Measurements from ENCODE around the gene CASTOR2.
"Not testable (repeated sequence)": the region's sequence is repeated elsewhere in the genome, so short reads cannot be mapped to it uniquely, and the experiment has no call there.

The CASTOR2 gene

DNA sequence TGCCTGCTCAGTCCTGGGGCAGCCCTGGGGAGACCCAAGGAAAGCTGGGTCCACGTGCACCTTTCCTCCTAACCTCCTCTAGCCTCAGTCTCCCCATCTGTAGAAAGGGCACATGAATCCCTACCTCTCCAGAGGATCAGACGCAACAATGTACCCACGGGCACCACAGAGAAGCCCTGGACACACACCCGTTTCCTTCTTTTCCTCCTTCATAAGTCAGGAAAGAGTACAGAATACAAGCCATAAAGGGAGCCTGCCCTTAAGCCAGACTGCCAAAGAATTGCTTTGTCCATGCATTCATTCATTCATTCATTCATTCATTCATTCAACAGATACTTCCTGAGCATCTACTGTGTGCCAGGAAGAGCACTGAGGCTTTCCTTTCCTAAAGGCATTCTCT lies 20.6 kb upstream of the CASTOR2 start:
- H3K27ac ChIP-seq (ENCODE audit: low read length); H4K20me1 ChIP-seq (ENCODE audit: insufficient read depth, low read length); H2AFZ ChIP-seq (ENCODE audit: low read depth, low read length); H3K4me1 ChIP-seq (ENCODE audit: insufficient read depth, low read length); H3K79me2 ChIP-seq (ENCODE audit: insufficient read depth, low read length); H3K9ac ChIP-seq (ENCODE audit: low read depth, low read length); H3K27me3 ChIP-seq (ENCODE audit: insufficient read depth, low read length, poor library complexity); H3K36me3 ChIP-seq (ENCODE audit: insufficient read depth, low read length); H3K9me3 ChIP-seq (ENCODE audit: insufficient read depth, low read length, severe bottlenecking); H3K4me3 ChIP-seq (ENCODE audit: low read depth in 1 of 2, low read length in 2 of 2); ATAC-seq (ENCODE audit: insufficient read depth, low read depth); H3K4me2 ChIP-seq (ENCODE audit: insufficient read depth, low read length); DNase-seq: not testable (repeated sequence)

DNA sequence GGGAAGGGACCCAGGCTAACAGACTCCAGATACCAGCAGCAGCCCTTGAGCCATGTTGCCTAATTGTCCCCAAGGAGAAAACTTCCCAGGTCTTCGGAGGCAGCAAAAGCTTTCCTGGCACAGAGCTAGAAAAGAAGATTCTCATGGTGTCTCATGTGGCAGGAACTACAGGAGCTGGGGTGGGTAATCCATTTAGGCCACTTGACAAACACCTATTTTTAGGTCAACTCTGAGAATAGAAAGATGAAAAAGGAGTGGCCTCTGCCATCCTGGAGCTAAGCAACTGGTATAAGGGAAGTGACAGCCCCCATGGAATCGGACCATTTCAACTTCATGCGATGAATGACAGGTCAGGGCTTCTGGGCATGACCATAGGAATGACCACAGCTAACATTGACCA lies 16.8 kb upstream of the CASTOR2 start:
- not testable (repeated sequence) for H3K9me3 ChIP-seq (ENCODE audit: insufficient read depth, low read length, severe bottlenecking); H2AFZ ChIP-seq (ENCODE audit: low read depth, low read length); ATAC-seq (ENCODE audit: insufficient read depth, low read depth); H3K4me3 ChIP-seq (ENCODE audit: low read depth in 1 of 2, low read length in 2 of 2); H3K27ac ChIP-seq (ENCODE audit: low read length); H3K27me3 ChIP-seq (ENCODE audit: insufficient read depth, low read length, poor library complexity); H4K20me1 ChIP-seq (ENCODE audit: insufficient read depth, low read length); H3K79me2 ChIP-seq (ENCODE audit: insufficient read depth, low read length); DNase-seq; H3K36me3 ChIP-seq (ENCODE audit: insufficient read depth, low read length); H3K9ac ChIP-seq (ENCODE audit: low read depth, low read length); H3K4me2 ChIP-seq (ENCODE audit: insufficient read depth, low read length); H3K4me1 ChIP-seq (ENCODE audit: insufficient read depth, low read length)

DNA sequence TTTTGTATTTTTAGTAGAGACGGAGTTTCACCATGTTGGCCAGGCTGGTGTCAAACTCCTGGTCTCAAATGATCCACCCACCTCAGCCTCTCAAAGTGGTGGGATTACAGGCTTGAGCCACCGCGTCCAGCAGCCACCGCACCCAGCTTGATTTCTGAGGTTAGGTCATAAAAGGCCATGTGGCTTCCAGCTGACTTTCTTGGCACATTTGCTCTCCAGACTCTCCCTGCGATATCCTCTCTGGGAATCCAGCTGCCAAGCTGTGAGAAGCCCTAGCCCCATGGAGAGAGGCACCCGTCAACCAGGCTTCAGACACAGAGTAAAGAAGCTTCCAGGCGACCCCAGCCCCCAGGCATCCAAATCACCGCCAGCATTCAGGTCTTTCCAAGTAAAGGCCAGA lies 10.7 kb upstream of the CASTOR2 start:
- H3K4me3 ChIP-seq (ENCODE audit: low read depth in 1 of 2, low read length in 2 of 2); DNase-seq; H4K20me1 ChIP-seq (ENCODE audit: insufficient read depth, low read length); H3K4me2 ChIP-seq (ENCODE audit: insufficient read depth, low read length); H3K9ac ChIP-seq (ENCODE audit: low read depth, low read length); H3K79me2 ChIP-seq (ENCODE audit: insufficient read depth, low read length); H2AFZ ChIP-seq (ENCODE audit: low read depth, low read length); H3K9me3 ChIP-seq (ENCODE audit: insufficient read depth, low read length, severe bottlenecking); H3K27ac ChIP-seq (ENCODE audit: low read length); H3K4me1 ChIP-seq (ENCODE audit: insufficient read depth, low read length); ATAC-seq (ENCODE audit: insufficient read depth, low read depth); H3K27me3 ChIP-seq (ENCODE audit: insufficient read depth, low read length, poor library complexity); H3K36me3 ChIP-seq (ENCODE audit: insufficient read depth, low read length): not testable (repeated sequence)

- H3K9me3 ChIP-seq (ENCODE audit: insufficient read depth, low read length, severe bottlenecking); H3K4me2 ChIP-seq (ENCODE audit: insufficient read depth, low read length); H3K27me3 ChIP-seq (ENCODE audit: insufficient read depth, low read length, poor library complexity); H3K27ac ChIP-seq (ENCODE audit: low read length); H3K4me1 ChIP-seq (ENCODE audit: insufficient read depth, low read length); H3K36me3 ChIP-seq (ENCODE audit: insufficient read depth, low read length); H3K79me2 ChIP-seq (ENCODE audit: insufficient read depth, low read length); H2AFZ ChIP-seq (ENCODE audit: low read depth, low read length); DNase-seq; H3K4me3 ChIP-seq (ENCODE audit: low read depth in 1 of 2, low read length in 2 of 2); ATAC-seq (ENCODE audit: insufficient read depth, low read depth); H4K20me1 ChIP-seq (ENCODE audit: insufficient read depth, low read length); H3K9ac ChIP-seq (ENCODE audit: low read depth, low read length): not testable (repeated sequence)
These were observed 6.2 kb upstream of the CASTOR2 start for GRCh38 chr7:74958328-74958727.

DNA sequence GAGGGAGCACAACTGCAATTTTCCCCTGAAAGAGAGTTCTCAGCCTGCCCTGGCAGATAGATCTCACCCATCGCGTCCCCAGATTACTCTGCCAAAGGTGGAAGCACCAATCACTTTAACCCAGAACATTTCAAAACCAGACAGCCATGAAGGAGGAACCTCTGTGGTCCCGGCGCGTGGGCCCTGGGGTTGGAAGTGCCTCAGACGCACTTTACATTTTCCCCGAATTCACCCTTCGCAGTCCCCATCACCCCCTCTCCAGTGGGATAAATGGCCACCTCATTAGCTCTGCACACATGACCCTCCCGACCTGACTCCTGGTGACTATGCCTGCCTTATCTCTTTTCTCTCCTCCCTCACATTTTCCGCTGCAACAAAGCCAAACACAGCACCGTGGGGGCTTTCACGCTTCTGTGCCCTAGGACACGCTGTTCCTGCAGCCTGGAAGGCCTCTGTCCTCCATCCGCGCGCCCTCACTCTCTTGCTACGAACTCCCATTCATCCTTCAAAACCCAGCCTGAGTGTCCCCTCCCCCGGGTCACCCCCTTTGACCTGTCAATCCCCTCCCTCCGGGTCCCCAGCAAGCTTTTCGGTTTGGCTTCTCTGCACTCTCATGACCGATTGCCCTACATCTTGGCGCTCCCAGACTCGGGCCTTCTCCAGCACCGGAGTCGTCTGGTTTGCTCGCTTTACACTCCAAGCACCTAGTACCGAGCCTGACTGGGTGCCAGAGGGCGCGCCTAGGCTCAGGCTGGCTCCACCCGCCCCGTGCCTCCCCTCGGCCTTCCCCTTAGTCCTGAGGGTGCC lies 598 bp upstream of the CASTOR2 start:
- not testable (repeated sequence) for H3K27me3 ChIP-seq (ENCODE audit: insufficient read depth, low read length, poor library complexity); H3K36me3 ChIP-seq (ENCODE audit: insufficient read depth, low read length); H3K79me2 ChIP-seq (ENCODE audit: insufficient read depth, low read length); H3K27ac ChIP-seq (ENCODE audit: low read length); H3K4me1 ChIP-seq (ENCODE audit: insufficient read depth, low read length); H4K20me1 ChIP-seq (ENCODE audit: insufficient read depth, low read length); H3K9me3 ChIP-seq (ENCODE audit: insufficient read depth, low read length, severe bottlenecking)
- peak; percentile 80 for ATAC-seq (ENCODE audit: insufficient read depth, low read depth)
- peak overlapping the region in 1 of 2 experiments; percentile 46; a peak in 2 of 4 replicates for H3K4me3 ChIP-seq (ENCODE audit: low read depth in 1 of 2, low read length in 2 of 2)
- H2AFZ ChIP-seq (ENCODE audit: low read depth, low read length) = peak overlapping the region; percentile 31
- peak; percentile 24 for DNase-seq
- peak overlapping the region; percentile 38 for H3K9ac ChIP-seq (ENCODE audit: low read depth, low read length)
- peak overlapping the region; percentile 53; the same call in 1 of the 2 replicates for H3K4me2 ChIP-seq (ENCODE audit: insufficient read depth, low read length)

DNA sequence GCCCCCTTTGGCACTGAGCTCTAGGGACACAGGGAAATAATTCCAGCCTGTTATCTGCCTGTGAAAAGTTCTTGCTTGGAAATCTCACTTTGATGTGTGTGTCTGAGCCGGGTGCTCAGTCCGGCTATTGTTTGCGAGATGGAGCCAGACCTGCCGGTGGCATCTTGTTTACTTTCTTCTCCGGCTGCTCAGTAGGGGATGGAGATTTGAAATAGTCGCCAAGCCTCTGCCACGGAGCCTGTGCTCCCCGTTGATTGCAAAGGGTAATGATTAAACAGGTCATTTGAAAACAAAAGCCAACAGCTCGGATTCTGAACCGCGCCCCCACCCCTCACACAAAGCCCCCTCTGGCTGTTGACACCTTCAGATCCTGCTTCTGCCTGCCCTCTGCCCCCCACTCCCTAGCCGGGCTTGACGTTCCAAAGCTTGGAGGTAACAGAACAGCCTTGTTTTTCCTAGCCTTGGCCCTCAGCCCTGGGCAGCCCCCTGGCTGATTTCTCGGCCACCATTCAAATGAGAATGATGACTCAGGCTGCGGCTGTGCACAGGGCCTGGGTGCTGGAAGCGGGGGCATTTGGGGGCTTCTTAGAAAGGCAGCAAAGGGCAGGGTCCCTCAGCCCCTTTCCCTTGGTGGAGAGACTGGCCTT lies 1.8 kb downstream of the CASTOR2 start:
- H2AFZ ChIP-seq (ENCODE audit: low read depth, low read length); DNase-seq; H3K9ac ChIP-seq (ENCODE audit: low read depth, low read length); H4K20me1 ChIP-seq (ENCODE audit: insufficient read depth, low read length); H3K27ac ChIP-seq (ENCODE audit: low read length); H3K27me3 ChIP-seq (ENCODE audit: insufficient read depth, low read length, poor library complexity); H3K4me3 ChIP-seq (ENCODE audit: low read depth in 1 of 2, low read length in 2 of 2); H3K4me2 ChIP-seq (ENCODE audit: insufficient read depth, low read length); H3K36me3 ChIP-seq (ENCODE audit: insufficient read depth, low read length); H3K79me2 ChIP-seq (ENCODE audit: insufficient read depth, low read length); H3K9me3 ChIP-seq (ENCODE audit: insufficient read depth, low read length, severe bottlenecking); H3K4me1 ChIP-seq (ENCODE audit: insufficient read depth, low read length); ATAC-seq (ENCODE audit: insufficient read depth, low read depth): not testable (repeated sequence)

DNA sequence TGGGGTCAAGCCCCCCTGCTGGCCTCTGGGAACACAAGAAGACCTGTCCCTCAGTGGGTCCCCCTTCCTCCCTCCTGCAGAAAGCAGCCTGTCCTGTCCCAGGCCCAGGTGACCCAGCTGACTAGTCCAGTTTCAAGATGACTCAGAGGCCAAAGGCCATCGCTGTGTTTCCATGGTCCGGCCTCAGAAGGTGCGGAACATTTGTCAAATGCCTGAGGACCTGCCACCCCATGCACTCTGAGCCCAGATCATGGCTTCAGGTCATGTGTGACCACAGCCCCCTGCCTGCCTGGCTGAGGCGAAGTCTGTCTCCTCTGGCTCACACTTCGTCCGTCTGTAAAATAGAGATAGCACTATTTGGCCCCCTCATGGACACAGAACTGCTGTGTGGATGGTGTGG lies 2.4 kb downstream of the CASTOR2 start:
- not testable (repeated sequence) for H3K79me2 ChIP-seq (ENCODE audit: insufficient read depth, low read length); H3K27me3 ChIP-seq (ENCODE audit: insufficient read depth, low read length, poor library complexity); H3K9ac ChIP-seq (ENCODE audit: low read depth, low read length); H3K4me1 ChIP-seq (ENCODE audit: insufficient read depth, low read length); H3K4me3 ChIP-seq (ENCODE audit: low read depth in 1 of 2, low read length in 2 of 2); H4K20me1 ChIP-seq (ENCODE audit: insufficient read depth, low read length); H2AFZ ChIP-seq (ENCODE audit: low read depth, low read length); ATAC-seq (ENCODE audit: insufficient read depth, low read depth); H3K4me2 ChIP-seq (ENCODE audit: insufficient read depth, low read length); H3K9me3 ChIP-seq (ENCODE audit: insufficient read depth, low read length, severe bottlenecking); DNase-seq; H3K27ac ChIP-seq (ENCODE audit: low read length); H3K36me3 ChIP-seq (ENCODE audit: insufficient read depth, low read length)

- H3K4me3 ChIP-seq (ENCODE audit: low read depth in 1 of 2, low read length in 2 of 2); H3K36me3 ChIP-seq (ENCODE audit: insufficient read depth, low read length); H3K79me2 ChIP-seq (ENCODE audit: insufficient read depth, low read length); H3K4me2 ChIP-seq (ENCODE audit: insufficient read depth, low read length); H3K9me3 ChIP-seq (ENCODE audit: insufficient read depth, low read length, severe bottlenecking); H3K4me1 ChIP-seq (ENCODE audit: insufficient read depth, low read length); H3K9ac ChIP-seq (ENCODE audit: low read depth, low read length); H3K27ac ChIP-seq (ENCODE audit: low read length); H3K27me3 ChIP-seq (ENCODE audit: insufficient read depth, low read length, poor library complexity); DNase-seq; ATAC-seq (ENCODE audit: insufficient read depth, low read depth); H2AFZ ChIP-seq (ENCODE audit: low read depth, low read length); H4K20me1 ChIP-seq (ENCODE audit: insufficient read depth, low read length): not testable (repeated sequence)
These were observed 6.9 kb downstream of the CASTOR2 start for GRCh38 chr7:74971431-74971830.

Data from DND-41 (cell line).